SJCRH30 (cell line): Measurements from ENCODE around the gene CLEC12A. TPM values are rescaled to one million over a fixed set of nuclear protein-coding genes. Genes with fewer than 3 reads are reported as not detected.

Experiments
- DNase-seq, 2 experiments: peaks; one replicate each; pipeline ENCODE4 v3.0.0-alpha.2; 2015 to 2020
- H3K27ac ChIP-seq: fragments of 250-450 bp; sonication (Bioruptor Pico); 2 replicates; pipeline ENCODE4 v1.5.1; 2020; ENCODE audit warnings: mild to moderate bottlenecking, moderate library complexity
- H3K27me3 ChIP-seq: fragments of 250-450 bp; sonication (Bioruptor Pico); 2 replicates; pipeline ENCODE4 v1.5.1; 2020; ENCODE audit warnings: mild to moderate bottlenecking, moderate library complexity
- H3K36me3 ChIP-seq: fragments of 250-450 bp; sonication (Bioruptor Pico); 2 replicates; pipeline ENCODE4 v1.5.1; 2020; ENCODE audit warnings: mild to moderate bottlenecking, moderate library complexity
- H3K4me1 ChIP-seq: fragments of 250-450 bp; sonication (Bioruptor Pico); 2 replicates; pipeline ENCODE4 v1.5.1; 2020; ENCODE audit warnings: mild to moderate bottlenecking, moderate library complexity
- H3K4me3 ChIP-seq: fragments of 250-450 bp; sonication (Bioruptor Pico); 2 replicates; pipeline ENCODE4 v1.5.1; 2020; ENCODE audit warnings: mild to moderate bottlenecking, moderate library complexity
- H3K9me3 ChIP-seq: fragments of 250-450 bp; sonication (Bioruptor Pico); replicated peaks from 2 replicates; pipeline ENCODE4 v1.5.1; 2020; ENCODE audit warnings: mild to moderate bottlenecking, moderate library complexity
- total RNA-seq: library from RNA; depleted of rRNA; stranded (reverse); fragments of >200 nt; shearing (Covaris generic); gene quantifications from 2 replicates; pipeline ENCODE4 v1.2.3, GENCODE V29; 2014; rRNA removed

CLEC12A gene
- total RNA-seq, 1 experiment from 2014 or later = not detected

DNA sequence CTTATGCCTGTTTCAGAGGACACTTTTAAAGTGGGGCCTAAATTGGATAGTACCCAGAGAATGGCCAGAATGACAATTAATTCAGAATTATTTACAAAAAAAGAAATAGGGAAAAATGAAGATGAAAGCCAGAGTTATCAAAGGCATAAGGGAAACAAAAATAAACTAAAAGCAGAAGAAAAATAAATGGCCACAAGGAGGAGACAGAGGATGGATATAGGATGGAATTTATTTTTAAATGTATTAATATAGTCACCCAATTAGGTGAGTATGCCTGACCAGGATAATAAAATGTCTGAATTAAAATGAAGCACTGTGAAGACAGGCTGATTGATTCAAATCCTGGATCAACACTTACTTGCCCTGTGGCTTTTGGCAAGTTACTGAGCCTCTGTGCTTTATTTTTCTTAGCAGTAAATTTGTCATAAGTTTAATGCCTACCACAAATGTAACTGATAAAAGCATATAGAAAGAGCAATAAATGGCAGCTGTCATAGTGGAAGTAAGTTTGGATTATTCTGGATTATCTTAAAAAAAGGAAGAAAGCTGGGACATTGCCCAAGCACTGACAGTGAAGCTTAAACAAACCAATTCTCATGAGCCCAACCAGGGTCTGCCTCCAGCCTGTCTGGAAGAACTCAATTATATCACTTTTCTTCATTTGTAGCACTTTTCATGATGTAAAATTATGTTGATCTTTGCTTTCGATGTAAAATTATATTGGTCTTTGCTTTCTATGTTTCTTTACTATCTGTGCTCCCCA is 62.8 kb downstream of the CLEC12A start:
- H3K4me3 ChIP-seq = no peak overlapping the region
- no peak overlapping the region for H3K27ac ChIP-seq
- no peaks in the 10 kb centered on the region for H3K27me3 ChIP-seq
- no peaks in the 10 kb centered on the region for H3K4me1 ChIP-seq
- no peak for DNase-seq
- no peaks in the 10 kb centered on the region for H3K36me3 ChIP-seq
- no peaks in the 10 kb centered on the region for H3K9me3 ChIP-seq

Other genes with a start within 250 kb of the CLEC12A start
- gene CLECL1, start 238.3 kb upstream of the CLEC12A start, total RNA-seq = not detected in 2 replicates
- not detected in 2 replicates for gene CD69, start 210.5 kb upstream of the CLEC12A start, total RNA-seq
- not detected in 2 replicates for gene KLRF1, start 143.9 kb upstream of the CLEC12A start, total RNA-seq
- gene CLEC2B, start 102.1 kb upstream of the CLEC12A start, total RNA-seq = not detected in 2 replicates
- gene KLRF2, start 89.9 kb upstream of the CLEC12A start, total RNA-seq = not detected in 2 replicates
- gene CLEC2A, start 39.0 kb upstream of the CLEC12A start, total RNA-seq = not detected in 2 replicates
- gene CLEC1B, start 27.7 kb downstream of the CLEC12A start, total RNA-seq = not detected in 2 replicates
- gene CLEC12B, start 39.2 kb downstream of the CLEC12A start, total RNA-seq = not detected in 2 replicates
- not detected in 2 replicates for gene CLEC9A, start 59.3 kb downstream of the CLEC12A start, total RNA-seq
- not detected in 2 replicates for gene CLEC1A, start 127.6 kb downstream of the CLEC12A start, total RNA-seq
- gene CLEC7A, start 158.8 kb downstream of the CLEC12A start, total RNA-seq = not detected in 2 replicates
- not detected in 2 replicates for gene OLR1, start 200.7 kb downstream of the CLEC12A start, total RNA-seq
- not detected in 2 replicates for gene TMEM52B, start 207.6 kb downstream of the CLEC12A start, total RNA-seq
- 35.0 and 36.8 TPM in 2 replicates for gene GABARAPL1, start 241.5 kb downstream of the CLEC12A start, total RNA-seq